Hair follicle dermal papilla cell (primary cell): ENCODE data around the gene TRIM75. TPM values are rescaled to one million over a fixed set of nuclear protein-coding genes. Genes with fewer than 3 reads are reported as not detected.

Experiments
- small RNA-seq: library from RNA; depleted of rRNA; stranded (forward); fragments of <200 nt; gene quantifications from one replicate; pipeline ENCODE3, GENCODE V24; 2012
- total RNA-seq: library from RNA; depleted of rRNA; stranded (reverse); fragments of >200 nt; gene quantifications from 2 replicates; pipeline ENCODE4 v1.2.3, GENCODE V29; 2012

Gene TRIM75
- not detected in 2 replicates for total RNA-seq

DNA sequence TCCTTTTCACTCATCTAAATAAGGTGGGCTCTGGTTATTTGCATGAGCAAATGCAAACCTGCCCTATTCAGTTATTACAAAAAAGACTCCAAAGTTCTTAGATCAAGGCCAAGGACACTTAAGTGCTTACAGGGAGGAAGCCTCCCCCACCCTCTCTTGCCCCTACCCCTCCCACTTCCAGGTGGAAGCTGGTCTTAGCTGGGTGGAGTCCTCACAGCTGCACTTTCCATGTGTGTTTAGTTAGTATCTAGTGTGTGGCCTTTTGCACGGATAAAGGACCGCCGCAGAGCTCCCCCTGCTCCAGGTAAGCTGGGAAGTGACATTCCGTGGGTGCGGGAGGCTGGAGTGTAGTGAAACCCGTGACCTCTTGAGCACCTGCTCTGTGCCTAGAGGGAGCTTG, at the start of gene TRIM75:
TSS of gene TRIM75 (plus strand) at position 222 of the 400 bp plus-strand sequence. CDS start 5,282 bp downstream, outside the sequence.

DNA sequence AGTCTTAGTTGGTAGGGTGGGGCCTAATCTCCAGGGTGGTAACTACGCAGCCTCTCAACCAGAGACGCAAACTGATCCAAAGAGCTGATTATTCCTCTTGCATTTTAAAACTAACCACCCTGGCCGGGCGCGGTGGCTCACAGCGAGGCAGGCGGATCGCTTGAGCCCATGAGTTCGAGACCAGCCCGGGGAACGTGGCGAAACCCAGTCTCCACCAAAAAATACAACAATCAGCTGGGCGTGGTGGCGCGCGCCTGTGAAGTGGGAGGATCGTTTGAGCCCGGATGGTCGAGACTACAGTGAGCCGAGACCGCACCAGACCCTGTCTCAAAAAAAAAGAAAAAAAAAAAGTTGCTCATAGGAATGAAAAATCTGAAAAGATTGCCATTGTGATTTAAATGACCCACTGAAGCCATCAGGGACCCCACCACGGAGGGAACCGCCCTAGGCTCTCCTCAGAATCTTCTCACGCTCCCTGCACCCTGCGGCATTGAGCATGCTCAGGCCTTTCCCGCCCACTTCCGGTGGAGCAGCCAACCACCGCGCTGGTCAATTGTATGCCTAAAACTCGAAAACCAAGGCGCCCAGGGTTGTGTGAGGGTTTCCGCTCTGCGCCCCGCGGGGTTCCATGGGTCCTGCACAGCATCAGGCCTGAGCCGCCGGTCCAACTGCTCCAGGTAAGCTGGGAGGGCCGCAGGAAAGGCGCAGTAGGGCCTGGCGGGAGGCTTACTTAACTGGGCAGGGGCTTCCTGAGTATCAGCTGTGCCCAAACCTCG, 22.0 kb upstream of the TRIM75 start, which contains the start of gene TRIM60:
TSS of gene TRIM60 (plus strand) at position 564 of the 776 bp plus-strand sequence. CDS start 8,074 bp downstream, outside the sequence.

Small RNA genes within 50 kb of the gene (small RNA-seq; reads per million reads assigned to genes)
- not detected for gene AC106872.12

Other genes with a start within 250 kb of the TRIM75 start
- gene APELA, start 176.7 kb upstream of the TRIM75 start, total RNA-seq: 2.4 and 2.9 TPM in 2 replicates
- gene TRIM61, start 76.2 kb upstream of the TRIM75 start, total RNA-seq: 3.4 and 3.9 TPM in 2 replicates
- not detected in 2 replicates for gene TRIM60, start 21.9 kb upstream of the TRIM75 start, total RNA-seq
- 14.0 and 23.2 TPM in 2 replicates for gene TMEM192, start 59.0 kb downstream of the TRIM75 start, total RNA-seq
- 14.9 and 18.0 TPM in 2 replicates for gene KLHL2, start 153.7 kb downstream of the TRIM75 start, total RNA-seq